HG03196 (cell line): ENCODE data around the gene PDCD4.
A peak's percentile ranks its signal among the peaks of the same experiment; 100 is the strongest.

Experiments used
- ATAC-seq: cut with Tn5 transposase; IDR thresholded peaks from one replicate; pipeline ENCODE4 v1.9.1; 2021; ENCODE audit not compliant: unreplicated experiment

The PDCD4 gene

GRCh38 chr10:110871298-110872084, at the start of gene PDCD4:
Gene PDCD4, plus strand, starts transcription at chr10:110871928. Its CDS starts 4,100 bp downstream, at chr10:110876028.
- peak; percentile 71 for ATAC-seq

GRCh38 chr10:110822035-110822711, 49.6 kb upstream of the PDCD4 start:
- ATAC-seq = no peak

- ATAC-seq = no peak
Observed at GRCh38 chr10:110822712-110823311, 48.9 kb upstream of the PDCD4 start.

- no peak for ATAC-seq
Observed at GRCh38 chr10:110824152-110824441, 47.6 kb upstream of the PDCD4 start.

GRCh38 chr10:110824660-110825059, 47.1 kb upstream of the PDCD4 start:
- ATAC-seq = no peak

GRCh38 chr10:110825508-110825907, 46.2 kb upstream of the PDCD4 start:
- ATAC-seq = no peak

GRCh38 chr10:110827410-110827809, 44.3 kb upstream of the PDCD4 start:
- no peak for ATAC-seq

- ATAC-seq = no peak
Observed at GRCh38 chr10:110827875-110828274, 43.9 kb upstream of the PDCD4 start.

GRCh38 chr10:110828525-110828924, 43.2 kb upstream of the PDCD4 start:
- no peak for ATAC-seq

- no peak for ATAC-seq
Observed at GRCh38 chr10:110829721-110830410, 41.9 kb upstream of the PDCD4 start.

GRCh38 chr10:110833234-110833940, 38.3 kb upstream of the PDCD4 start:
- no peak for ATAC-seq

GRCh38 chr10:110833941-110834628, 37.6 kb upstream of the PDCD4 start:
- no peak for ATAC-seq

GRCh38 chr10:110834629-110835301, 37.0 kb upstream of the PDCD4 start:
- no peak for ATAC-seq

- ATAC-seq = no peak
Observed at GRCh38 chr10:110835841-110836240, 35.9 kb upstream of the PDCD4 start.

- no peak for ATAC-seq
Observed at GRCh38 chr10:110836706-110837105, 35.0 kb upstream of the PDCD4 start.

GRCh38 chr10:110837418-110838171, 34.1 kb upstream of the PDCD4 start:
- ATAC-seq = no peak

- no peak for ATAC-seq
Observed at GRCh38 chr10:110840225-110840922, 31.4 kb upstream of the PDCD4 start.

- no peak for ATAC-seq
Observed at GRCh38 chr10:110840923-110841428, 30.8 kb upstream of the PDCD4 start.
